ENCODE measurements around the gene PERM1.

GRCh38 chr1:978835-979743 is 2.8 kb downstream of the PERM1 start:
- TF ChIP-seq POLR2A (IDR thresholded peaks at IDR 0.05; ENCODE audit: low read length), result no peak
- no peak for TF ChIP-seq GATA1 (IDR thresholded peaks at IDR 0.05; ENCODE audit: low read depth, low read length)

Data from erythroblast (primary cell).